Measurements from ENCODE around the gene DIPK1B.

DIPK1B gene

DNA sequence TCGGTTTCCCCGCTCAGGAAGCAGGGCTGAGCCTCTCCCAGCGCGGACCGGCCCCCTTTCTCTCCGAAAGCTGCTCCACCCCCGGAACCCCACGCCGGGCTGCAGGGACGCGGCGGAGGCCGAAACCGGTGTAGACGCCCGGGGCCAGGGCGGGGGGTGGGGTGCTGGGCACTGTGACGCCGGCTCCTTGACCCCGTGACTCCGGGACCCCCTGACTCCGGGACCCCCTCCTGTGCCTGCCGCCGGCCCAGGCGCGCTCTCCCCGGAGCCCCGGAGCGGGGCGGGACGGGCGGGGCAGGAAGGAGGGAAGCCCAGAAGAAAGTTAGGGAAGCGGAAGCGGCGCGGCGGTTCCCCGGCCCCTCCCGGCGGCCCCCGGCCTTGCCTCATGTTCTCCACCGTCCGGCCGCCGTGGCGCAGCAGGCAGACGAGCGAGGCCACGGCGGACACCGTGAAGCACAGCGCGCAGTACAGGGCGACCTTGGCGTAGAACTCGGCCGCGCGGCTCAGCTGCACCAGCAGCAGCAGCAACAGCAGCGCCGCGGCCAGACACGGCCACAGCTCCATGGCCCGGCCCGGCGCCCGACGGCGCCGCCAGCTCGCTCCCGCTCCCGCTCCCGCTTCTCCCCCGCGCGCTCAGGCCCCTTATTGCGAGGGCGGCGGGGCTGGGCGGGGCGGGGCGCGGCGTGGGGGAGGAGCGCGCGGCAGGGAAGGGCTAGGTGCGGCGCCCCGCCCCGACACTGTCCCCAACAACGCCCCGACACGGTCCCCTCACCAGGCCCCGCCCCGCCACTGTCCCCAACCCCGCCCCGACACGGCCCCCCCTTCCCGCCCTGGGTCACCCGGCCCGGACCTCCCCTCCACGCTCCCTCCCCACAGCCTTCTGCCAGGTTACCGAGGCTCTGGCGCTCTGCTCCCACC, 25.3 kb upstream of the DIPK1B start, which contains the start of gene AGPAT2:
Gene AGPAT2 (minus strand): TSS at position 664 of the 918 bp plus-strand sequence. CDS start 100 bp downstream, at position 564.
- DNase-seq, result peak; percentile 31

DNA sequence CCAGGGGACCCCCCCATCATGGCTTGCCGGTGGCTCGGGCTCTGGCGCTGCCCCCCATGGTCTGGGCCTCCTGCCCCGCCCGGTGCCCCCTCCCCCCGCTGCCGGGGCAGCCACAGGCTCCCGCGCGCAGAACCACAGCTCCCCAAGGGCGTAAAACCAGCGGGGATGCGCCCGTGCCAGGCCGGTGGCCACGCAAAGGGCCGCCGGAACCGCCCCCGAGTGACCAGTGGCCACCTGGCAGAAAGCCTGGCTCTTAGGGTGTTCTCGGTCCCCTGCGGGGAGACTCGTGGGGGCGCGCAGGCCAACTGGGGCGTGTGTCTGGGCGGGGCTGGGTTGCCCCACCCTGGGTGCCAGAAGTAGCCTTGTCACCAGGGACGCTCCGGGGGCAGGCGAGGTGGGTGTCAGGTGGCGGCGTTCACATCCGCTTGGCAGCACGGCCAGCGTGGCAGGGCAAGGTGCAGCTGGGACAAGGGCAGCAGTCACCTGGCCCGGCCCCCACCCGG, 24.6 kb upstream of the DIPK1B start:
- DNase-seq, result no peak

DNA sequence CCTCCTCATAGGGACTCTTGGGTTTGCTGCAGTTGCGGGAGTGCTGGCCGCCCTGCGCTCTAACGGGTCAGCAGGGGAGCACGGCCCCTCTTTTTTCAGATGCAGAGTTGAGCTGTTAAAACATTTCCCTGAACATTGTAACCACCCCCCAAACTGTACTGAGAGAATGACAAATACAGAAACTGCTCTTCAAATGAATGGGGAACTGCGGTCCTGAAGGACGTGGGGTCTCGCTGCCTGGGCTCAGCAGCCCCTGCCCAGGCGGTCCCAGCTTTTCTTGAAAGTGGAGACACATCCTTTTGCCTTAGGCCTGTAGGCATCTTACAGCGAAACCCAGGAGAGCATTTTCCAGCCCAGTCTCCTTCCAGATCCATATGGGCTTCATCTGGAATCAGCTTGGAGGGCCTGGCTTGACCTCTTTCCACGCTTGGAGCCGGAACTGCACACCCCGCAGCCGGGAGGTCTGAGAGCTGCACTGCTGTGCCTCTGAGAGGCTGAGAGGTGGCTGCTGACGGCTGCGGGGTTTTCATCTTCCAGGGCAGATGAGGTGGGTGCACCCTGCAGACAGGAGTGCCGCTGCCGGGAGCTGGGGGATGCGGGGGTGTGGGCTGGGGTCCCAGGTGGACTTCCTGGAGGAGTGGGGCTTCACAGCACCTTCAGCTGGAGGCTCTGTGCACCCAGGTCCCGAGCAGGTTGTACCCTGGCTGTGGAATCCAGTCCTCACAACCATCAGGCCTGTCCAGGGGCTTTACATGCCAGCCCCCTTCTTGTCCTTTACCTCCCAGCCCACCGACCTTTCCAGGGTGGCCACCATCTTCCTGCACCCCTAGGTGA, 23.9 kb upstream of the DIPK1B start:
- DNase-seq, result no peak

GRCh38 chr9:136689108-136689460, 23.3 kb upstream of the DIPK1B start:
- DNase-seq, result no peak

DNA sequence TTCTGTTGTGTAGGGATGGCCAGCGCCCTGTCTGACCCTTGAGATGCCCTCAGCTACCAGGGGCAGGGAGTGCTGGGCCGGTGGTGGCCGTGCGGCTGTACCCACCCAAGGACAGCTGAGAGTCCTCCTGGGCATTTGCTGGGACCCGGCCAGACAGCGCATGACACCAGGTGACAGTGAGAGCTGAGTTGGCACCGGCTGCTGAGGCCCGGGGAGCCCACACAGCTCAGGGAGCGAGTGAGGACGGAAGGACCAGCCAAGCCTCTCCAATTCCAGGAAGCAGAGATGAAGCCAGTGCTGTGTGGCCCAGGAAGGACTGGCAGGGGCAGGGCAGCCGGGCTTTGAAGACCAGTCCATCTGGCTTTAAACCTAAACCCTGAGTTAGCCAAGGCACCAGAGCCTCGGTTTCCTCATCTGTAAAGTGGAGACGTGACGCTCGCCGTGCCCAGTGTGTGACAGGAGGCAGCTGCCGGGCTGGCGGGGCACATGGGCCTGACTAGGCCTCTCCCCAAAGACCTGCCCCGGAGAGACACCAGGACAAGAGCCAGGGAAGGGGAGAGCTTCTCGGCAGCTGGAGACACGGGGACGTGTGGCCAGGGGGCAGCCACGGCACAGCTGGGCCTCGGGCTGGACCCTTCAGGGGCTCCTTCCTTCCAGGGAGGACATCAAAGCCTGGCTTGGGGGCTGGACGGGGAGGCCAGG, 22.1 kb upstream of the DIPK1B start:
- no peak for DNase-seq

DNA sequence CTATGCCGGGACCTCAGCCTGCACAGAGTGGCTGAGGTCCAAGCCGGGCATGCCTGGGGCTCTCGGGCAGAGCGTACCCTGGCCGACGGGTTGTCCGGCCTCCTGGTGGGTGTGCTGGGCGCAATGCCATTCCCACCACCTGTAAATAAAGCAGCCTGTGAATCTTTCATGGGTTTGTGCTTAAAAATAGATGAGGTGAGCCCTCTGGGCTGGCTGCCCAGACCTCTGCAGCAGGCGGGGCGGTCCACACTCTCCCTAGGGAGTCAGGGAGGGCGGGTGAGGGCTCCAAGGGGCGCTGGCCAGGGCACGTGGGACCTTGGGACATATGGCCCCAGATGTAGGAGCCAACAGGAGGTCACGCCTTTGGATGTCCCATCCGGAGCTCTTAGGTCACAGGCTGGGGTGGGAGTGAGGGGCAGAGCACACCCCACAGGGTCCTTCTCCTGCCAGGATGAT, 21.5 kb upstream of the DIPK1B start:
- DNase-seq, result no peak

- DNase-seq, result no peak
Observed at GRCh38 chr9:136691316-136692184, 20.8 kb upstream of the DIPK1B start.

DNA sequence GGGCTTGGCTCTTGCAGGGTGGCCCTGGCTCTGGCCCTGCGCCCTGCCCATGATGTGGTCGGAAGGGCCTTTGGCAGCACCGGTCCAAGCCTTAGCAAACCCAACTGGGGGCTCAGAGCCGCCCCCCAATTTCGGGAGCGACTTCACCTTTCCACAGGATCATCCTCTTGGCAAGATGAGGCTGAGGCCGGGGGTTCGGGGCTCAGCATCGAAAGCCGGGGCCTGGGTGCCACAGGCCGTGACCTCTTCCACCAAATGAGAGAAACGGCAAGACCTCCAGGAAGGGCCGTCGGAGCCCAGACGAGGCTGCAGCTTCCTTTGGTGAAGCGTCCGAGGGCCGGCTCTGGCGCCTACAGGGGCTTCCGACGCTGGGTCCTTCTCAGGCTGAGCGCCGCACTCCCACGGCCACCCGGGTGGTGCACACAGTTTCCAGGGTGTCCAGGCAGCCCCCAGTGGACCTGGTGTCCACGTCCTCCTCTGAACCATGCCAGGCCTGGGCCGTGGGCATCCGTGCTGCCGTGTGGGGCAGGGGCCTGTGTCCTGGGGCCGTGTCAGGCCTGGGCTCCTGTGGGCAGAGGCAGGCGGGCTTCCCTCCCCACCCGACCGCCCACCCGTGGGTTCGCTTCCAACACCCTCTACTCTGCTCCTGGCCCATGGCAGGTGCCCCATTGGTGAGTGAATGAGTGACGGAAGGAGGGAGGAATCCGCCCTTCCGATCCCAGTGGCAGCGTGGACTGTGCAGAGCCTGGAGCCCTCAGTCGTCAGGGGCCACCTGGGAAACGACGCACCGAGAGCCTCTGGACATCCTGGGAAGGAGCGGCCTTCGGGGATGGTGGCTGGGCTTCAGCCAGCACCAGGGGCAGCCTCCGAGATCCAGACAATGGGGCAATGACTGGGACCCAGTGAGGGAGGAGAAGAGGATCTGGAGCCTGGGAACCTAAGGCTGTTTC, 19.9 kb upstream of the DIPK1B start:
- no peak for DNase-seq

DNA sequence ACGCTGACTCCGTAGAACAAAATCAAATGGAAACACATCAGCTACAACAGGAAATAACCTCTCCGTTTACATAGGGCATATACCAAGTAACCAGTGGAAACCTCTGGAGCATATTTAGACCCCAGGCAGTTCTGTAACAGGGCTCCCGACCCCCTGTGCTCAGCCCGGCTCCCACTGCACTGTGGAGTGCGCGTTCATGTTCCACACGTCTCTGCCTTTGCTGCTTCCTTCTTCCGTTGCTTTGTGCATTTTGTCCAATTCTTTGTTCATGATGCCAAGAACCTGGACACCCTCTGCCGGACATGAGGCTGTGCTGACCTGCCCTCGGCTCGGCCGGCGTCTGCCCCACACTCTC, 19.3 kb upstream of the DIPK1B start:
- DNase-seq, result no peak

- DNase-seq, result no peak
Observed at GRCh38 chr9:136693490-136694162, 18.7 kb upstream of the DIPK1B start.

- peak; percentile 16 for DNase-seq
Observed at GRCh38 chr9:136694163-136694871, 18.1 kb upstream of the DIPK1B start.

DNA sequence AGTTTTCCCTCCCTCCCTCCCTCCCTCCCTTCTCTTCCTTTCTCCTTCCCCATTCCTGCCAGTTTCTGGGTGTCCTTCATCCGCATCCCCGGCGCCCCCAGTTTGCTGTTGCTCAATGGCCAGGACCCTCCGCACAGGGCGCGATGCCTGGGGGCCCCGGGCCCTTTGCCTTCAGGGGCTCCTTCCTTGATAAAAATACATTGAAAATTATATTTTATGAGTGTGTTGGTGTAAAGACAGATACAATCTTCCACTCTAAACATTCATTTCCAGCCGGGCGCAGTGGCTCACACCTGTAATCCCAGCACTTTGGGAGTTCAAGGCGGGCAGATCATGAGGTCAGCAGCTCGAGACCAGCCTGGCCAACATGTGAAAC, 17.5 kb upstream of the DIPK1B start:
- no peak for DNase-seq

- DNase-seq, result no peak
Observed at GRCh38 chr9:136695435-136695895, 16.9 kb upstream of the DIPK1B start.

- no peak for DNase-seq
Observed at GRCh38 chr9:136695955-136696354, 16.4 kb upstream of the DIPK1B start.

GRCh38 chr9:136696502-136696901, 15.9 kb upstream of the DIPK1B start:
- no peak for DNase-seq

DNA sequence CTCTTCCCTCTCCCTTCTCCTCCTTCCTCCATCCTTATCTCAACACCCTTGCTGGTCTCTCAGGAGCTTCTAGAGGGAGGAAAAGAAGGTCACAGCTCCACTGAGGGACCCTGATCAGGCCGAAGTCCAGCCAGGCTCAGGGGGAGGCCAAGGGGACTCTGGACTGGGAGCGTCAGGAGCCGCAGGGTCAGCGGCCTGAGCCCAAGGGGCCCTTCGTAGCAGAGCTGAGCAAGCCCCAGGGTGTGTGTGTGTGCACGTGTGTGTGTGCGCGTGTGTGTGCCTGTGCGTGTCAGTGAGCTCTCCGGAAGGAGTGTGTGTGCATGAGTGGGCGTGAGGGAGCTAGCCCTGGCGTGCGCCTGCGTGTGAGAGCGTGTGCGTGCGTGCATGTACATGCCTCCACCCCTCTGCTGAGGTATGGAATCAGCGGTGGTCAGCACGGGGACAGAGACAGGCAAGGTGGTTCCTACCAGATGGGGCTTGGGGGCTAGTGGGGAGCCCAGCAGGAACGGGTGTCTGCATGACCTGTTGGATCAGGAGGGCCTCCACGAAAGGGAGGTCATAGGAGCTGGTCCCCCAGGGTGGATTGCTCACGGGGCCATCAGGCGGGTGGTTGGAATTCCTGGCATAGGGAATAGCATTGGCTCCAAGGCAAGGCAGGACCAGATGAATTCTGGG, 15.1 kb upstream of the DIPK1B start:
- DNase-seq, result no peak

GRCh38 chr9:136697821-136698526, 14.4 kb upstream of the DIPK1B start:
- DNase-seq, result no peak

Data from fibroblast of skin of abdomen (primary cell).